Neuronal stem cell (in vitro differentiated cells): ENCODE measurements around the gene THOC5.
A peak's percentile ranks its signal among the peaks of the same experiment; 100 is the strongest.

ENCODE experiments used
- DNase-seq: peaks from one replicate; pipeline ENCODE4 v3.0.0-alpha.2; 2013; ENCODE audit warnings: low spot score
- H2AFZ ChIP-seq: one replicate; pipeline ENCODE4 v1.6.1; 2013; ENCODE audit warnings: mild to moderate bottlenecking, low read length, inconsistent platforms
- H2AK5ac ChIP-seq: 2 replicates; pipeline ENCODE4 v1.6.1; 2013; ENCODE audit warnings: low read depth, mild to moderate bottlenecking, inconsistent platforms, low read length, moderate library complexity, mixed read lengths
- H2BK120ac ChIP-seq: 2 replicates; pipeline ENCODE4 v1.6.1; 2013; ENCODE audit warnings: low read depth, mild to moderate bottlenecking, inconsistent platforms, low read length, moderate library complexity, mixed read lengths
- H2BK12ac ChIP-seq: one replicate; pipeline ENCODE4 v1.6.1; 2013; ENCODE audit warnings: low read length, inconsistent platforms
- H2BK15ac ChIP-seq: 2 replicates; pipeline ENCODE4 v1.6.1; 2013; ENCODE audit warnings: mild to moderate bottlenecking, low read length, inconsistent platforms, mixed read lengths
- H2BK5ac ChIP-seq: one replicate; pipeline ENCODE4 v1.6.1; 2013; ENCODE audit warnings: inconsistent platforms, mild to moderate bottlenecking, low read length, moderate library complexity
- H3K14ac ChIP-seq: one replicate; pipeline ENCODE4 v1.6.1; 2013; ENCODE audit warnings: low read length, inconsistent platforms
- H3K18ac ChIP-seq: 2 replicates; pipeline ENCODE4 v1.6.1; 2013; ENCODE audit warnings: low read length, inconsistent platforms
- H3K23ac ChIP-seq: 2 replicates; pipeline ENCODE4 v1.6.1; 2013; ENCODE audit warnings: low read depth, mild to moderate bottlenecking, mixed read lengths, low read length, inconsistent platforms; ENCODE audit not compliant: poor library complexity
- H3K27ac ChIP-seq: replicated peaks from 3 replicates; pipeline ENCODE4 v1.5.1; 2013; ENCODE audit warnings: low read length, inconsistent platforms
- H3K27me3 ChIP-seq, 3 experiments: 2 replicates each; pipeline ENCODE4 v1.6.1; 2013; ENCODE audit warnings: low read length in 3 of 3, mild to moderate bottlenecking in 2 of 3, inconsistent platforms in 1 of 3, low read depth in 1 of 3, mixed read lengths in 1 of 3, moderate library complexity in 1 of 3; ENCODE audit not compliant: control insufficient read depth in 3 of 3, insufficient read depth in 3 of 3
- H3K36me3 ChIP-seq, 2 donors: replicated peaks in 1 of 2; 2 replicates each; pipeline ENCODE4 v1.6.1; 2013; ENCODE audit warnings: low read length in 2 of 2; ENCODE audit not compliant: control insufficient read depth in 2 of 2, insufficient read depth in 2 of 2
- H3K4ac ChIP-seq: 2 replicates; pipeline ENCODE4 v1.6.1; 2013; ENCODE audit warnings: inconsistent platforms, mild to moderate bottlenecking, low read length, moderate library complexity
- H3K4me1 ChIP-seq, 2 donors: 1 replicate in 1 of 2; 2 replicates in 1 of 2; pipeline ENCODE4 v1.6.1; 2013; ENCODE audit warnings: low read length in 2 of 2, low read depth in 1 of 2; ENCODE audit not compliant: control insufficient read depth in 2 of 2, insufficient read depth in 1 of 2
- H3K4me2 ChIP-seq: one replicate; pipeline ENCODE4 v1.6.1; 2013; ENCODE audit warnings: mild to moderate bottlenecking, low read length, inconsistent platforms; ENCODE audit not compliant: insufficient read depth, poor library complexity, severe bottlenecking
- H3K4me3 ChIP-seq, 2 donors: 2 replicates each; pipeline ENCODE4 v1.5.1; 2013; ENCODE audit warnings: low read length in 2 of 2, mild to moderate bottlenecking in 2 of 2, inconsistent platforms in 1 of 2, moderate library complexity in 1 of 2
- H3K79me1 ChIP-seq: one replicate; pipeline ENCODE4 v1.6.1; 2013; ENCODE audit warnings: low read depth, mild to moderate bottlenecking, inconsistent platforms, low read length, moderate library complexity
- H3K9ac ChIP-seq: one replicate; pipeline ENCODE4 v1.6.1; 2013; ENCODE audit warnings: mild to moderate bottlenecking, low read depth, low read length, inconsistent platforms; ENCODE audit not compliant: poor library complexity
- H3K9me3 ChIP-seq, 2 donors: replicated peaks in 1 of 2; 2 replicates each; pipeline versions ENCODE3 to v1.6.1; 2013; ENCODE audit warnings: low read length in 2 of 2, mild to moderate bottlenecking in 2 of 2, inconsistent platforms in 1 of 2, low read depth in 1 of 2, mixed read lengths in 1 of 2, moderate library complexity in 1 of 2; ENCODE audit not compliant: control insufficient read depth in 2 of 2, insufficient read depth in 1 of 2
- H4K8ac ChIP-seq: one replicate; pipeline ENCODE4 v1.6.1; 2013; ENCODE audit warnings: low read depth, mild to moderate bottlenecking, inconsistent platforms, low read length, moderate library complexity
- H4K91ac ChIP-seq: one replicate; pipeline ENCODE4 v1.6.1; 2013; ENCODE audit warnings: low read length, low read depth, mild to moderate bottlenecking, inconsistent platforms; ENCODE audit not compliant: poor library complexity
- WGBS, 2 donors: extraction: QIAGEN DNeasy Blood & Tissue Kit; methylation state at CpG; one replicate each; pipeline ENCODE4 v1.1.7; 2013; ENCODE audit warnings: missing lambda C conversion rate in 2 of 2, mixed read lengths in 1 of 2; ENCODE audit not compliant: insufficient read length in 2 of 2, insufficient replicate concordance in 1 of 2; ENCODE audit errors: extremely low coverage in 2 of 2; 5-methylcytosine and 5-hydroxymethylcytosine counted together

The THOC5 gene

DNA sequence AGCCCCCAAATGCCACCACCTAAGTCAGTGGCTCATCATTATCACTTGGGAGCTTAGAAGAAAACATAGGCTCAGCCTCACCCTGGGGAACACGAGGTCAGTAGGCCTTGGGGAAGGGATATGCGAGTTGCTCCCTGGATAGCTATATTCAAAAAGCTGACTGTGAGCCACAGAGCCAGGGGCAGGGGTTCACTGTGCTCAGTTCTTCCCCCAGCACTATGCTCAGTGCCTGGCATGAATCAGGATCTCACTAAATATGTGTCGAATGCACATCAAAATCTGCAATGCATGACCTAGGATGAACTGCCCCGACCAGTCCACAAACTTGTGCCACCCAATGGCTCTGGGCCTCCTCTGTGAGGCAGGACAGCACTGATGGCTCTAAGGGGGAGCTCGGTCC is 35.1 kb downstream of the THOC5 start:
- Histone ChIP-seq H3K27ac (no peak overlapping the region), H3K23ac (no peak overlapping the region), H2AFZ (no peak overlapping the region), H3K4me2 (no peak overlapping the region), H2BK5ac (peak overlapping the region; percentile 29), H2BK15ac (no peak overlapping the region), H3K4me1 (no peaks in the 10 kb centered on the region), H2BK120ac (no peak overlapping the region), H3K9ac (no peak overlapping the region), H3K27me3 (no peaks in the 10 kb centered on the region), H3K79me1 (no peaks in the 10 kb centered on the region), H3K18ac (no peak overlapping the region), H4K91ac (no peak overlapping the region), H4K8ac (no peak overlapping the region), H3K9me3 (no peaks in the 10 kb centered on the region), H3K4ac (no peak overlapping the region), H3K14ac (no peak overlapping the region), H2AK5ac (no peak overlapping the region), H3K4me3 (no peak overlapping the region), H3K36me3 (peaks cover 49 to 84% of the 10 kb centered on the region in 2 donors), H2BK12ac (no peak overlapping the region)
- no peak for DNase-seq
- WGBS, 2 donors = no CpG with 5 or more reads among the region's 5 CpGs

DNA sequence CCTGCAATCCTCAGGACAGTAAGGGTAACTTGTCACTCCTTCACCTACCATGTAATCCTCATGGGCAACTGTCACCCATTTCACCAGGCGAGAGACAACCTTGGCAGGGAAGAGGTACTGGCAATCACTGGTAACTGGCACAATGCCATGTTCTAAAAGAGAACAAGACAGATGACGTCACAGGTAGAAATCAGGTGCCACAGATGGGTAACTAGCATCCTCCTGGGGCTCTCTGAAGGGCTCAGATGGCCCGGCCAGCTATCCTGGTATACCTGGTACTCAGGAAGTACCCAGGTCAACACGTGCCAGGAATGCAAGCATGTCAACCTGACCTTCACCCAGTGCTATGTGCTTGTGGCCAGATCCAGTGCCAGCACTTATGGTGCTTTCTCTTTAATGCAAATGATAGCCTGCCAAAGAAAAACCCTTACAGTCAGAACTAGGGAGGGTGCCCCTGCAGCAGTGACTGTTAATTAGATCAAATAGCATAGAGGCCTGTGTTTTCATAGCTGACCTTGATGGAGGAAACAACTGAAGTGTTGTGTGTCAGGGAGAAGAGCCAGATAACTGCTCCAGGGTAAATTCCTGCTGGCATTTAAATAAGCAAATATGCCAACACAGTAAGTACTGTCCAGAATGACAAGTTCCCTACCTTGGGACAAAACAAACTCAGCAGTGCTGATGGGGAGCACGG is 36.2 kb downstream of the THOC5 start:
- H4K8ac ChIP-seq = no peak overlapping the region
- no peaks in the 10 kb centered on the region for H3K79me1 ChIP-seq
- peaks cover 47 to 86% of the 10 kb centered on the region in 2 donors for H3K36me3 ChIP-seq
- no peak overlapping the region for H2AFZ ChIP-seq
- H3K14ac ChIP-seq = no peak overlapping the region
- H2BK120ac ChIP-seq = no peak overlapping the region
- no peaks in the 10 kb centered on the region for H3K27me3 ChIP-seq
- no peak overlapping the region for H2AK5ac ChIP-seq
- no peak overlapping the region for H3K27ac ChIP-seq
- no peak overlapping the region for H2BK5ac ChIP-seq
- no peak overlapping the region for H3K4me3 ChIP-seq
- H3K4ac ChIP-seq = no peak overlapping the region
- no peak overlapping the region for H2BK15ac ChIP-seq
- H3K23ac ChIP-seq = no peak overlapping the region
- no peak overlapping the region for H3K9ac ChIP-seq
- no peak overlapping the region for H4K91ac ChIP-seq
- H2BK12ac ChIP-seq = no peak overlapping the region
- DNase-seq = no peak
- no peaks in the 10 kb centered on the region for H3K4me1 ChIP-seq
- H3K4me2 ChIP-seq = no peak overlapping the region
- H3K9me3 ChIP-seq = no peaks in the 10 kb centered on the region
- no peak overlapping the region for H3K18ac ChIP-seq
- no CpG with 5 or more reads among the region's 5 CpGs for WGBS, 2 donors

DNA sequence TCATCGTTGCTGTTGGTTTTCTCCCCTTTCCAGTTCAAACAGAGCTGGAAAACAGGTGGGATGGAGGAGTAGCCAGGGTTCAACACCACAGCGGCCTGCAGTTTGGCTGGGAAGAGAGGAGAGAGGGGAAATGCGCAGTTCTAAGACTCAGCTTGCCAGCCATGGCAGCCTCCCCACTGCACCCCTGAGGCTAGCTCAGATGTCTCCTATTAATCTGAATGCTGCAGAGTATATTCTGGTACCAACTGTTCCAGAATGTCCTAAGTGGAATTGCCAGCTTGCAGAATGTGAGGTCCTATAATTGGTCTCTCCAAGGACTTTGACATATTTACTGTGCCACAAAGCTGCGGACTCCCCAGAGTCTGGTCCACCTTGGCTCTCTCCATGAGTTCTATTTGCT is 41.5 kb downstream of the THOC5 start:
- H2AFZ ChIP-seq = no peak overlapping the region
- H3K79me1 ChIP-seq = no peaks in the 10 kb centered on the region
- H3K4me2 ChIP-seq = no peak overlapping the region
- H3K9ac ChIP-seq = no peak overlapping the region
- H2BK12ac ChIP-seq = no peak overlapping the region
- no peak overlapping the region for H3K4me3 ChIP-seq
- H3K18ac ChIP-seq = no peak overlapping the region
- H3K23ac ChIP-seq = no peak overlapping the region
- H3K36me3 ChIP-seq = peaks cover 45 to 88% of the 10 kb centered on the region in 2 donors
- no peak overlapping the region for H3K4ac ChIP-seq
- no peak overlapping the region for H3K14ac ChIP-seq
- H3K27ac ChIP-seq = no peak overlapping the region
- no peak overlapping the region for H2AK5ac ChIP-seq
- no peak overlapping the region for H4K8ac ChIP-seq
- no peak overlapping the region for H2BK15ac ChIP-seq
- H4K91ac ChIP-seq = no peak overlapping the region
- no peaks in the 10 kb centered on the region for H3K4me1 ChIP-seq
- no peak overlapping the region for H2BK120ac ChIP-seq
- no peak for DNase-seq
- WGBS, 2 donors = no CpG with 5 or more reads among the region's 4 CpGs
- no peaks in the 10 kb centered on the region for H3K27me3 ChIP-seq
- H2BK5ac ChIP-seq = no peak overlapping the region
- no peaks in the 10 kb centered on the region for H3K9me3 ChIP-seq

DNA sequence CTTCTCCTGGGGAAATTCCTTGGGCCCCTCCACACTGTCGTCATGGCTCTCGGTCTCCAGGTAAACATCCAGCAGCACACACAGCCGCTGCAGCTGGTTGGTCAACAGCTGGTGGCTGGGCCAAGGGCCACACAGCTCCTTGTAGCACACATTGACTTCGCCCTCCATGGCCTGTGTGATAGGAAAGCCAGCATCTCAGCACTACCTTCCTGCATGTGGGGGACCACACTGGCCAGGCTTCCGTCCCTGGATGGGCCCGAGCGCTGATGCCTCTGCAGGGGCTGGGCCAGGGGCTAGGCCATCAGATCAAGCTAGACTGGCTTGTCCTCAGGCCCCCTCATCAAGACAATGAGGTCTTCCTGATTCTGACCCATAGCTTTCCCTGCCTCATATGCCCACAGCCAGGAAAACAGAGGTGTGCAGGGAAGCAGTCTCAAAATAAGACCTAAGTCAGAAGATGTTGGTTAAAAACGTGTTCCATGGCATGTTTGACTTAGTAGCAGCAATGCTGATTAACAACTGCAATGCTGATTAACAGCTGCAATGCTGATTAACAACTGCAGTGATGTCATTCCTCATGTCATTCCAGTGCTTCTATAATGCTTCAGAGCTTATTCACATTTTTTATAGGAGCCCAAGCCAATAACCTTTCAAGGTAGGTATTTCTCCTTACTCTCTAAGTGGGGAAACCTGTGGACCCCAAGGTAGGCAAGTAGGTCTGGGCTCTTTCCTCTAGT is 42.3 kb downstream of the THOC5 start:
- H3K4me3 ChIP-seq = peak overlapping the region in 1 of 2 donors; percentile 19
- H3K23ac ChIP-seq = no peak overlapping the region
- H3K4me2 ChIP-seq = no peak overlapping the region
- H3K14ac ChIP-seq = no peak overlapping the region
- H3K27ac ChIP-seq = no peak overlapping the region
- H2BK15ac ChIP-seq = no peak overlapping the region
- H2BK120ac ChIP-seq = peak overlapping the region; percentile 19
- H2BK12ac ChIP-seq = no peak overlapping the region
- H3K36me3 ChIP-seq = peaks cover 42 to 88% of the 10 kb centered on the region in 2 donors
- no peaks in the 10 kb centered on the region for H3K27me3 ChIP-seq
- H3K4ac ChIP-seq = no peak overlapping the region
- no CpG with 5 or more reads among the region's 8 CpGs for WGBS, 2 donors
- no peaks in the 10 kb centered on the region for H3K79me1 ChIP-seq
- no peak overlapping the region for H2AFZ ChIP-seq
- DNase-seq = no peak
- H2BK5ac ChIP-seq = no peak overlapping the region
- H3K18ac ChIP-seq = no peak overlapping the region
- no peak overlapping the region for H3K9ac ChIP-seq
- no peaks in the 10 kb centered on the region for H3K9me3 ChIP-seq
- H4K8ac ChIP-seq = no peak overlapping the region
- H4K91ac ChIP-seq = no peak overlapping the region
- no peak overlapping the region for H2AK5ac ChIP-seq
- H3K4me1 ChIP-seq = no peaks in the 10 kb centered on the region
